GM13976 (cell line): ENCODE measurements around the gene RRAD.

Experiments used
- DNase-seq: peaks from one replicate; pipeline ENCODE4 v3.0.0; 2012; ENCODE audit warnings: low spot score
- in situ Hi-C: fragments of 300-500 bp; cut with MboI; formaldehyde crosslinking; loops from one replicate; pipeline ENCODE4 v1.12.0; 2022; ENCODE audit warnings: low sequenced_read_pairs, mixed read lengths, inconsistent platforms; ENCODE audit not compliant: unreplicated experiment
- TF ChIP-seq, protein P1 (sequence below): IDR thresholded peaks from 2 replicates; pipeline ENCODE4 v1.5.1; 2012; ENCODE audit warnings: borderline replicate concordance, mild to moderate bottlenecking; ENCODE audit not compliant: insufficient read depth; ENCODE audit errors: extremely low read depth, missing control alignments, control extremely low read depth

The RRAD gene

DNA sequence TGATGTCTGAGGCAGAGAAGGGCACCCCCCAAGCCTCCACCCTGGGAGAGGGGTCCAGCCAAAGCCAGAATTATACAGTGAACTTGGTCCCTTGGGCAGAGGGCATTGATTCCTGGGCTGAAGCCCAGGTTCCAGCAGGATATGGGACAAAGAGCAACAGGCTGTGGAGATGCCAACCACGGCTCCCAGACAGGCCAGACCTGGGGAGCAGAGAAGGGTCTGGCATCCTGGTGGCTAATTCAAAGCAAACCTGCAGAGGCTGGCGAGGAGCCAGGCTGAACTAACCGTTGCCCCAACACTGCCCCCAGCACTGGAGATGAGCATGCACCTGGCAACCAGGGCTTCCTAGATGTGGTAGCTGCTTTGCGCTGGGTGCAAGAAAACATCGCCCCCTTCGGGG is 38.7 kb upstream of the RRAD start:
- TF ChIP-seq, protein P1, sequence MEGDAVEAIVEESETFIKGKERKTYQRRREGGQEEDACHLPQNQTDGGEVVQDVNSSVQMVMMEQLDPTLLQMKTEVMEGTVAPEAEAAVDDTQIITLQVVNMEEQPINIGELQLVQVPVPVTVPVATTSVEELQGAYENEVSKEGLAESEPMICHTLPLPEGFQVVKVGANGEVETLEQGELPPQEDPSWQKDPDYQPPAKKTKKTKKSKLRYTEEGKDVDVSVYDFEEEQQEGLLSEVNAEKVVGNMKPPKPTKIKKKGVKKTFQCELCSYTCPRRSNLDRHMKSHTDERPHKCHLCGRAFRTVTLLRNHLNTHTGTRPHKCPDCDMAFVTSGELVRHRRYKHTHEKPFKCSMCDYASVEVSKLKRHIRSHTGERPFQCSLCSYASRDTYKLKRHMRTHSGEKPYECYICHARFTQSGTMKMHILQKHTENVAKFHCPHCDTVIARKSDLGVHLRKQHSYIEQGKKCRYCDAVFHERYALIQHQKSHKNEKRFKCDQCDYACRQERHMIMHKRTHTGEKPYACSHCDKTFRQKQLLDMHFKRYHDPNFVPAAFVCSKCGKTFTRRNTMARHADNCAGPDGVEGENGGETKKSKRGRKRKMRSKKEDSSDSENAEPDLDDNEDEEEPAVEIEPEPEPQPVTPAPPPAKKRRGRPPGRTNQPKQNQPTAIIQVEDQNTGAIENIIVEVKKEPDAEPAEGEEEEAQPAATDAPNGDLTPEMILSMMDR = no peak
- in situ Hi-C loops = loop anchor here (25.0 kb wide), 2 partner anchors 198 to 448 kb away; partner anchors contain the start of genes B3GNT9, FBXL8, HSF4 and NOL3
- DNase-seq = peak; percentile 17

DNA sequence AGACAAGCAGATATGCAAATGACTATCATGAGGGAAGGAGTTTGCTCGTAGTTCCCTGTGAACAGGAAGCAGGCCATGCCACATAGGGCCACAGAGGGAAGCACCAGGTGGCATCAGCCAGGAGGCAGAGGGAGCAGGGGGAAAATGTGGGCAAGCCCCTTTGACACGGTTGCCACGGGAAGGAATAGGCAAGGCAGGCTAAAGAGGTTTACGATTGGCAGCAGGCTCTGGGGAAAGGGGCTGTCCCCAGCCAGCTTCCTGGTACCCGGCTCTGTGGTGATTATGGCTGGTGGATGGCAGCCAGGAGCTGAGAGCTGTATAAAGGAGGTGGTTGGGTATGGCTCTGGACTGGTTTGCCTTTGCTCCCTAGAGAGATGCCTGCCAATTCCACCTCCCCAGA is 36.6 kb upstream of the RRAD start:
- in situ Hi-C loops = loop anchor here (25.0 kb wide), 2 partner anchors 200 to 450 kb away; partner anchors contain the start of genes B3GNT9, FBXL8, HSF4 and NOL3
- TF ChIP-seq, protein P1 = no peak
- peak; percentile 19 for DNase-seq

DNA sequence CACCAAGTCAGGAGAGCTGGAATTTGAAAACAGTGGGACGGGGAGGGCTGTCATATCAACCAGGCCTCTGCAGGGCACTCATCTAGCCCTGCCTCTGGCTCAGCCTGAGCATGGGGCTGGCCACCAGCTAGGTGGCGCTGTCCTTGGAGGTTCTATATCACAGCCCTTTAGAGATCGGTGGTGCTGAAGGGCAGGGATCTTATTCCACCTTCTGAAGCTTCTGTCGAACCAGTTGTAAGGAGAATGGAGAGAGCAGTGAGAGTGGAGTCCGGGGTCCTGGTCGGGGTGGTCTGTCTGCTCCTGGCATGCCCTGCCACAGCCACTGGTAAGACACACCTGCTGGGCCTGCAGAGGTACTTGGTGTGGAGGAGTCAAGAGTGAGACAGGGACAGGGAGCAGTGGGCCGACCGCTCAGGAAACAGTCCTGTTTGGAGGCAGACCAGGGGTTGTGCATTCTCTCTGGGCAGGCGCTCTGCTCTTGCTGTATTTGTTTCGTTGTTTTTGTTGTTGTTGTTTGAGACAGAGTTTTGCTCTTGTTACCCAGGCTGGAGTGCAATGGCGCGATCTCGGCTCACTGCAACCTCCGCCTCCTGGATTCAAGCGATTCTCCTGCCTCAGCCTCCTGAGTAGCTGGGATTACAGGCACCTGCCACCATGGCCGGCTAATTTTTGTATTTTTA is 35.9 kb upstream of the RRAD start, which contains the start of gene CES3:
TSS of gene CES3 (plus strand) at position 202 of the 680 bp plus-strand sequence. CDS start at position 244, 42 bp downstream.
- peak; percentile 77 for DNase-seq
- in situ Hi-C loops = loop anchor here (25.0 kb wide), 2 partner anchors 201 to 451 kb away; partner anchors contain the start of genes B3GNT9, FBXL8, HSF4 and NOL3
- TF ChIP-seq, protein P1 = peak; percentile 74

DNA sequence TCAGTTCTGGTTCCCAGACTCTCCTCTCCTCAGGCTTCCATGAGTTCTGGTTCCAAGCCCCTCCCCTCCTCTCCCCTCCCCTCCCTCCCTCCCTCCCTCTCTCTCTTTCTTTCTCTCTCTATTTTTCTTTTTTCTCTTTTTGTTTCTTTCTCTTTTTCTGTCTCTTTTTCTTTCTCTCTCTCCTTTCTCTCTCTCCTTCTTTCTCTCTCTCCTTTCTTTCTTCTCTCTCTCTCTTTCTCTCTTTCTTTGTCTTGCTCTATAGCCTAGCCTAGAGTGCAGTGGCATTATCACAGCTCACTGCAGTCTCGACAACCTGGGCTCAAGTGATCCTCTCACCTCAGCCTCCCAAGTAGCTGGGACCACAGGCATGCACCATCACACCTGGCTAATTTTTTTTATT is 34.9 kb upstream of the RRAD start:
- in situ Hi-C loops = loop anchor here (25.0 kb wide), 2 partner anchors 202 to 452 kb away; partner anchors contain the start of genes B3GNT9, FBXL8, HSF4 and NOL3
- TF ChIP-seq, protein P1 = no peak
- no peak for DNase-seq

DNA sequence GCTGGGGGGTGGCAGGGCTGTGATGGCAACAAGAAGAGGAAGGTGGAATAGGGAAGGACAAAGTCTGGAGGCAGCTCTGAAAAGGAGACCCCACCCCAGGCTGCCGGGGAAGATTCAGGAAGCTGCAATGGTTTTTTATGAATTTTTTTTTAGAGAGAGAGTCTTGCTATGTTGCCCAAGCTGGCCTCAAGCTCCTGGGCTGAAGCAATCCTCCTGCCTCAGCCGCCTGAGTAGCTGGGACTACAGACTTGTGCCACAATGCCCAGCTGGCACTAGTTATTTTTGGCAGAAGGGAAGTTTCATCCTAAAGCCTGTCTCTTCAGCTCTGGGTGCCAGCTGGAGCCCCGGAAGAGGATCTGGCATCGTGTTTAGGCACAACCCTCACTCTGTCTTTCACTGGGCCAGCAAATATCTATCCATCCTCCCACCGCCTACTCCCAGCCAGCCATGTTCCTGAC is 34.4 kb upstream of the RRAD start:
- in situ Hi-C loops = loop anchor here (25.0 kb wide), 2 partner anchors 203 to 453 kb away; partner anchors contain the start of genes B3GNT9, FBXL8, HSF4 and NOL3
- DNase-seq = no peak

More for the DNA sequence above, 34.4 kb upstream of the RRAD start:
- TF ChIP-seq, protein P1 = no peak
